GM19438 (cell line): ENCODE measurements around the gene DNAL1.

Experiments used
- ATAC-seq: cut with Tn5 transposase; IDR thresholded peaks from one replicate; pipeline ENCODE4 v1.9.1; 2021; ENCODE audit warnings: low read depth; ENCODE audit not compliant: unreplicated experiment

DNAL1 gene

DNA sequence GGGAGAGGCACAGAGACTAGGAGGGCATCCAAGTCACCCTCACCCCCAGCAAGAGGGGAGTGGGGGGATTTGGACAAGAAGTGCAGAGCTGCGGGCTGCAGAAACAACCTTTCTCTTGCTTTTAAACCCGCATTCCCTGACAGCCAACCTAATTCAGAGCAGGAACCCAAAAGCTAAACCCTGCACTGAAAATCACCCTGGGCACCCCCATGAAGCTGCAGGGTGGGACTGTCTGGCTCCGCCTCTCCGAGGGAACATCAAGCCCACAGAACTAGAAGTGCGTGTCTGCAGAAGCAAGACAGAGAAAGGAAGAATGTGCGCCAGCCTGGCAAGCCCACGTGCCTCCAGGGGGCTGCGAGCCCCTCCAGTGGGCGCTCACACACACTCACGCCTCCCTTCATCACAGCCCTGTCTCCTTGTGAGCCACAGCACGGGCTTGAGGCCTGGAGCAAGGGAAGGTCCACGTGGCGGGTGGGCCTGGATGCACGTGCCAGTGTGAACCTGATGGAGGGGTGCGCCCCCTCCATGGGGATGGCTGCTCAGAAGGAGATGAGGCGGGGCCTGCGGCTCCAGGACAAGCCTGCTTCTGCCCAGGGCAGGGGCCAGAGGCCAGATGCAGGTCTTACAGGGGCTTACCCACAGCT, 97.2 kb downstream of the DNAL1 start:
- no peak for ATAC-seq

DNA sequence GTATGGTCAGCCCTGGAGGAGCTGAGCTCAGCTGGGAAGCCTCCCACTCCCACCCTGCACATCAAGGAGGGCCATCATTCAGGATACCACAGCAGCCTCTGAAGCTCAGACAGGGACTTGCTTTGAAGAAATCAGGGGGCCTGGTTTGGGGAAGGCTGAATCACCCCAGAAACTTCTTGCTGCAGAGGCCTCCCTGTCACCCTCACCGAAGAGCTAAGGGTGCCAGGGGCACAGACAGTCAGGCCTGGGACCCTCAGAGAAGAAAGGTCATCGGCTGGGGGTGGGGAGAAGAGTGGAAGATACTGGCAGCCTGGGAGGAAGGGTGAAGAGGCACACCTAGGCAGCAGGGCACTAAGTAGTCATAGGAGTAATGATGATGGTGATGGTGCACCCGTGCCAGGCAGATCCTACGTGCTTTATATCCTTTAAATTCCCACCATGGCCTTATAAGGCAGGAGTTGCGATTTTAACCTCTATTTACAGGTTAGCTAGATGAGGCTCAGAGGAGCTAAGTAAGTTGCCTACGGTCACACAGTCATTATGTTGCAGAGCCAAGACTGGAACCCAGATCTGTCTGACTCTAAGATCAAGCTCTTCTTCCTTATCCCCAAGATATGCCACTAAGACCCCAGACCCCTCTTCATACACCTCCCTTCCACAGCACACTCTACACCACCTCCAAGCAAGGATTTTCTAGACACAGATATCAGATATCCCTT, 97.9 kb downstream of the DNAL1 start:
- ATAC-seq: no peak

DNA sequence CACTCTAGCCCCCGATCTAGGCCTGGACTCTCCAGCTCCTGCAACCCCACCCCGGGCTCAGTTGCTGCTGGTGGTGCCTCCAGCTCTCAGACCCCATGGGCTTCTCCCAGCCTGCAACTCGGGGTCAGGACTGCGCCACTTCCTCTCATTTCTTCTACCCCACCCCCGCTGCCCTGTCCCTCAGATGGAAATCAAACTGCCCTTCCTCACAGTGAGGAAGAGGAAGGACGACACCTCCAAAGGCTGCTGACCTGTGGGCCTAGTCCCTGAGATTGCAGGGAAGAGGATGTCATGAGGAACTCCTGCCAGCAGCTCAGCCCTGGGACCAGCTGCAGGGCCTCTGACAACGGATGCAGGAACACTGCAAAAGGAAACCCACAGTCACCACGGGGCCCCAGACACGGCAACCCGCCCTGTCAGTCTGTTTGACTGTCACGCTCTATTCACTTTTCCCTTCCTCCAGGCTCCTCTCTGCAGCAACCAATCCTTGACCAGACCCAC, 98.7 kb downstream of the DNAL1 start:
- ATAC-seq: peak; percentile 51

DNA sequence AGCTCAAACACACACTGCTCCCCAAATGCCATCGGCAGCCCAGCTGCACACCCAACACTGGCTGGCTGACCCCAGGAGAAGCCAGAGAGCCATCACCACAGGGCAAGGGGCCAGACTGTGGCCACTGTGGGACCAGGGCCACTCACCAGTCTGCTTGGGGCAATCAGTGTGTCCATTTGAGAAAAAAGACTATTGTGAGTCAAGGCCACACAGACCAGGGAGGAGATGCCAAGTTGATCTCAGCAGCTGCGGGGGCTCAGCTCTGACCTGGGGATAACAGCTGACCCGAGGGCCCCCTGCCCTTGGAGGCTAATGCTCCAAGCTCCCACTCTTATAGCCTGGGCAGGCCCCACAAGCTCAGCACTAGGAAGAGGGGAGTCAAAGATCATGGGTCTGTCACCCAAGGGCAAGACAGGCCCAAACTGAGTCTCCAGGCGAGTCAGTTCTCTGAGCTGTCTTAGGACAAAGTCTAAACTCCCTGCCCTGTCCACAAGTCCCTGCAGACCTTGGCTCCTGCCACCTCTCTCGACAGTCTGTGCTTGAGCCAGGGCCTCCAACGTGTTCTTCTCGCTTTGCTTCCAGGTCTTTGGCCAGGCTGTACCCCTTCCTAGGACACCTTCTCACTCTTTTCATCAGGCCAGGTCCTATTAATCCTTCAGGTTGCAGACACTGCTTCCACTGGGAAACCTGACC, 99.5 kb downstream of the DNAL1 start:
- ATAC-seq: no peak

DNA sequence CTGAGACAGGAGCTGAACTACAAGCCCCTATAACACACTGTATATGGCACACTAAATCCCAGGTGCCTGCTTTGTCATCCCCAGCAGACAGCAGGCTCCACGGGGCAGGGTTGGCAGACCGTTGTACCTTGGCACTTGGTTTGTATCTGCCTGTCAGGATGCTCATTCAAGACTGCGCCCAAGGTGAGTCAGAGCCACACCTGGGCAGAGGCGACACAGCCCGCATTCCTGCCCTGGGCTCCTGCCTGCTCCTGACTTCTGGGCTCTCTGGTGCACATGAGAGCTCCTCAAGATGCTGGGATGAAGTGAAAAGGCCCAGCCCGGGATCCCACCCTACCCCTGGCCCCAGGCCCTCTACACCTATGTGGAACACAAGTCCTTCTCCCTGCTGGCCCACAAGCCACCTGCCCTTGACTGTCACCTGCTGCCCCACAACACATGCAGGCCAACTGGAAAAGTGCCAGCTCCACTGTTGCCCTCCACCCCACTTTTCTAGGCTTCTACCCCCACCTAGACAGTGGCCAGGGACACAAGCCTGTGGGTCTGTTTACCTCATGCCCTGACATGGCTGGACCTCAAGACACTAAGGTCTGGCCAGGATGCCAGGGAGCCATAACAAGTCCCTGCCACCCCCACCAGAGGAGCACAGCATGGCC, 100.2 kb downstream of the DNAL1 start:
- ATAC-seq: no peak

DNA sequence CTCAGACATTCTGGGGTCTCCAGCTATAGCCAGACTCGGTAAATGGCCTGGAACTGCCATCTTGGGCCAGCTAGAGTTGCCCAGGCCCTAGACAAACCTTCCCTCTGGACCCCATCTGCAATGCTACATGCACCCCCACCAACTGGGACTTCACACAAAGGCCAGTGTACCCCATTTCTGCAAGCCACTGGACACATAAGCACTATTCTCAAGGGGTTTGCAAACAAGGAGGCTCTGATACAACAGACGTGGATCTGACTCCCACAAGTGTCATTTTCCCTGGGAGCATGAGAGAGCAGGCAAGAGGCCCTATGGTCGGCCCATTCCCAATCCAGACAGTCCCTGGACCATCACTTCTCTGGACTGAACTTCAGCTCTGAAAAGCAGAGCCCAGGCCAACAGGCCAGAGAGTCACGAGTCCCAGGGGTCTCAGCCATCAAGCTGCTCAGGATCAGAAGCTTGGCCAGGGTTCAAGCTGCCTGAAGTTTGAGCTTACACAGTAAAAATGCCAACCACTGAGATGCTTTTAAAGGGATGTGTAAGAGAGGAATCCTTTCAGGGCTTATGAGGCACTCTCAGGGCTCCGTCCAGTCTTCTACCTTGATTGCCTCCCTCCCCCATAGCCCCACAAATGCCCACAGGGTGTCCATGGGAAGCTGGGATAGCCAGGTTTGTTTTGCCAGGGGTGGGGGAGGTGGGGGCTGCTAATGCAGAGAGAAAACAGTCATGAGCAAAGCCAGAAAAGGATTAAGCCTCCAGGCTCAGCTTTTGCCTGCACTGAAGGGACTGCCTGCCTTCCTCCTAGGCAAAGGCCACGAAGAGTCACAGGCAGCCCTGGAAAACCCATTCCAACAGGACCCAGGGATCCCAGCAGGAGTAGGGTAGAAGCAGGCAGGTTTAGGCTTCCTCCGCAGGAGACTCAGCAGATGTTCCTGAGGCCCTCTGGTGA, 101.1 kb downstream of the DNAL1 start:
- no peak for ATAC-seq

DNA sequence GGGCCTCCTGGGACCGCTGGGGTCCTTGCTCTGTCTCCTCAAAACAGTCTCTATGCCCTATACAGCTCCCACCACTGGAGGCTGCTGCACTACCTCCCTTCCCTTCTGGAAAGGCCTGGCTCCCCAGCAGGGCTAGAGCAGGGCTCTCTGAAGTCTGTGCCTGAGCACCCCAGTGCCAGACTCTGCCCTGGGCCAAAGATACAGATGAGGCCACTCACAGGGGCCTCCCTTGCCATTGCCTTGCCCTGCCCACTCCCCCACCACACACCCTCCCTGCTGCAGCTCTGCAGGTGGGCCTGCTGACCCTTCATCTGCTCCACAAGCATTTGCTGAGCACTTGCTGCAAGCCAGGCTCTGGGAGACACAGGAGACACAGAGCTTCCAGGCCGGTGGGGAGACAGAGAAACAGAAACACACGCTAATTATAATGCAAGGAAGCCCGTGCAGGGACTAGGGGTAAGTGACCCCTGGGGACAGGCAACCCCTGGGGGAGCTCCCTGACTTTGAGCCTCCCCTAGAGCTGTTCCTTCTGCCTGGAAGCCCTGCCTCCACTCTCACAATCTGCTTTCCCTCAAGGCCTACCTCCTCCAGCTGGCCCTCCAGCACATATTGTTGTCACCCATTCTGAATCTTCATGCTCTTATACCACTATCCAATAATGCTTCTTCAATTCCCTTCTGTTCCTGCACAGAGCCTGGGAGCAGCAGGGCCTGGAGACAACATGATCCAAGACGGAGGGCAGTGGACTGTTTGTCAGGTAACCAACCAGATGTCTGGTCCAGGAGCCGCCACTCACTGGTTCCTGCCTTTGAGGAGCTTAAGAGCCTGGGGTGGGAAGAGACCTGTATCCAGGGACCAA, 102.0 kb downstream of the DNAL1 start:
- ATAC-seq: no peak

DNA sequence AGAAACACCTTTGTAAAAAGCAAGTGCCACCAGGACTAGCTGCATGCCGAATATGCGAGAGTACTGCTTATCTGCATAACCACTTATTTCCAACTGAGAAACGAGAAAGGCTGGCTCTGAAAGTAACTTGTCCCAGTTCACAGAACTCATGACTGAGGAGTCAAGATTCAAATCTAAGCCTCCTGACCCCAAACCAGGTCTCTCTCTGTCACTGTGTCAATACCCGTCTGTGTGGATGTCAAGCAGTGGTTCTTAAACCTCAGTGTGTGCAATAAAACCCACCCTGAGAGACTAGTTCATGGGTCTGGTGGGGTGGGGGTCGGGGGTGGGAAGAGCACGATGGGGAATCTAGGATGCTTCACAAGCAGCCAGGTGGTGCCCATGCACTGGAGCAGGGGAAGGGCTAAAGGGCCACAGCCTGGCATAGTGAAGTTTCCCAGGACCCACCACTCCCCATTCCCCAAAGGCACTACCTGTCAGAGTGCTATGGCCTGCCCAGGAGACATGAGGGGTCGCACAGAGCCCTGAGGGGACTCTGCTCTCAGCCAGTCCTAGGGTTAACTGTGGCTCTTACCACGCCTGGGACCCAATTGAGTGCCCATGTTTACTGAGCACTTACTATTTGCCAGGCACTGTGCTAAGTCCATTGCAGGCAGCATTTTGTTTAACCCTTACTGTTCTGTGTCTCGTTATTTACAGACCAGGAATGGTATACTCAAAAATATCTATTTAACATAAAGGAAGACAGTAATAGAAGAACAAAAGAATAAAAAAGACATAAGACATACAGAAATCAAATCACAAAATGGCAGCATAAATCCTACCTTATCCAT, 102.8 kb downstream of the DNAL1 start:
- no peak for ATAC-seq

DNA sequence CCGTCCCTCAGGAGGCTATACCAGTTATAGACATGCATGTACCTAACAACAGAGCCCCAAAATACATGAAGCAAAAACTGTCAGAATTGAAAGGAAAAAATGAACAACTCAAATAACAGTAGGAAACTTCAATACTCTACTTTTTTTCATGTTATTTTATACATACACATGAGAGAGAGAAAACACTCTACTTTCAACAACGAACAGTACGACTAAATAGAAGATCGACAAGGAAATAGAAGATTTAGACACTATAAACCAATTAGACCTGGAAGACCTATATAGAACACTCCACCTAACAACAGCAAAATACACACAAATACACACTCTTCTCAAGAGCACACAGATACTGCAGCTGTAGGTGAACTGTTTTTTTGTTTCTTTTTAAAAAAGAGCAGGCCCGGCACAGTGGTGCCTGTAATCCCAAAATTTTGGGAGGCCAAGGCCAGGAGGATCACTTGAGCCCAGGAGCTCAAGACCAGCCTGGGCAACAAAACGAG, 104.1 kb downstream of the DNAL1 start:
- no peak for ATAC-seq

DNA sequence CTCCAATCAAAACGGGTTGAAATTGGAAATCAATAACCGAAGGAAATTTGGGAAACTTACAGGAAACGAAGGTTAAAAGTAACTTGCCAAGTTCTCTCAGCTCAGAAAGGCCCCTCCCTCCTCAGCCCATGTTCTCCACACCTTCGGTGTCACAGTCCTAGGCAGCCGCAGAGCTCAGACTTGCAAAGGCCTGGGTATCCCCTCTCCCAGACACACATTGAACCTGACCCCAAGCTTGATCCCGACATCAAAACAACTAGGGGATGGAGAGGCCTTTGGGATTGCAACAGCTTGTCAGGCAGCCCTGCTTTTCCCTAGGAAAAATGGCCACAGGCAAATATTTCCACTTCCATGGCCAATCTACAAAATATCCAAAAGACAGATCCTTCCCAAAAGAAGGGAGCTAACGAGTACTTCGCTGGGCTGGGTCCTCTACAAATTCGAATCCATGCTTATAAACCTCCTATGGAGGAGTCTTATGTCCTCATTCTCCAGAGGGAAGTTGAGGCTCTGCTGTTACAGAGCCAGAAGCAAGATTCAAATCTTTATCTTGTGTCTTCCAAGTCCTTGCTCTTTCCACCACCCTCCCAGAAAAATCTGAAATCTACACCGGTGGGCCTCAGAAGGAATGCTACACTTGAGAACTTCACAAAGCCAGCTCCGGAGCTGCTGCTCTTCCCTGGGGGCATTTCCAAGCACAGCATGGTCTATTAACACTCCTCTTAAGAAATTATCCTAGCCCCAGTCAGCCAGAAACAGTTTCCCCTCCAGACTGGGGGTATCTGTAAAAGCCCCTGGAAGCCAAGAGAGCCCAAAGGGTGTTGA, 105.1 kb downstream of the DNAL1 start:
- no peak for ATAC-seq

DNA sequence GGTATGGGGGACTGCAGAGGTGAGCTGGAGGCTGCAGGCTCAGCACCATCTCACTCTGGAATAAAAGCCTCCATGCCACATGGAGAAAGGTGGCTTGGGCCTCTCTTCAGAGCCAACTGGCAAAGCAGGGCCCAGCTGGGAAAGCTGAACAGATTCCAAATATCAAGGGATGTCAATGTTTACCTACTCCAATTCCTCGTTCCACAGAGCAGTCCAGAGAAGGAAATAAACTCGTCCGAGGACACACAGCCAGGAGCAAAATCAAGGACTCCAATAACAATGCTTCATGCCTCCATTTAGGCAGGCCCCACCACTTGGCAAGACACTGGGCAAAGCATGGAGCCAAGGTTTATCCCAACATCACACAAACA, 105.7 kb downstream of the DNAL1 start:
- ATAC-seq: no peak

DNA sequence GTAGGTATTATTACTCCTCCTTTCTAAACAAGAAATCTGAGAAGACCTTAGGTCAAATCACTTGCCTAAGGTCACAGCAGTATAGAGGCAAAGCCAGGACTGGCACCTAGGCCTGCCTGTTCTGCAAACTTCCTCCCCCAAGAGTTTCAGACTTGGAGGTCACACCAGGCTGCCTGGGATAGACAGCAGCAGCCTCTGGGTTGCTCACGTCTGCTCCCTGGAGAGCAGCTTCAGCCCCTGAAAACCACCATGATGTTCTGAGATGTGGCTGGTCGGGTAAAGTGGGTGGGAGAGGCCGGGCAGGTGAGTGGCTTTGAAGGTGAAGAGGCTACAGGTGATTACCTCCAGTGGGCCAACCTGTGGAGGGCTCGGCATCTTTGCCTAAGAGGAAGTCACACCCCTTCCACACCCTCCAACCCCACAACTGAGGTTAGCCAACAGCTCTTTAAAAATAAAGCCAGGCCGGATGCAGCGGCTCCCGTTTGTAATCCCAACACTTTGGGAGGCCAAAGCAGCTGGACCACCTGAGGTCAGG, 106.4 kb downstream of the DNAL1 start:
- no peak for ATAC-seq

DNA sequence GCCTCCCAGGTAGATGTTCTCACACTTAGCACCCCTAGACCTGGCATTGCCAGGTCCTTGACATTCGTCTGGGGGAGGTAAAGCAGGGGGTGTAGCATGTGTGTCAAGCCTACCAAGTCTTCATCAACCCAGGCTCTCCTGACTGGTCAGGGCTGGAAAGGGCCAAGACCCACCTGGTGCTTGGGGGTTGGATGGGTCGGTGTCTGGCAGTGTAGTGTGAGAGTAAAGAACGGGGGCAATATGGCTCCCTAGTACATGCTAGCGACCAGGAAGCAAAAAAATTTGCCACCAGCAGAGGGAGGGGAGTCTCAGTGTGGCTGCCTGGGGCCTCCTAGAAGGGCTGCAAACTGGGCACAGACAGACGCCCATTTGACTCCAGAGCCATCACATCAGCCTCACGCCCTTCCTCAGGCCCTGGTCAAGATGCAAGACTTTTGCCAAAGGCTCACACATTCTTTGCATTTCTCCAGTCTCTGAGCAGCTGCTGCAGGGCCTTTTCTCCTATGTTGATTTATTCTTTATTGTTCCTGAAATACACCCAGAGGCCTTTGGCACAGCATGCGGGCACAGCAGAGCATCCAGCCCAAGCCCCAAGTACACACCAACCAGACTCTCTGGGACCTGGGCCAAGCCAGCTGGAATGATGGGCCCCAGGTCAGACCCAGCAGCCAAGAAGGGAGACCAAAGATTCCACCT, 107.7 kb downstream of the DNAL1 start:
- ATAC-seq: no peak
